ENCODE measurements around the gene FRMD1.

The FRMD1 gene

GRCh38 chr6:168021581-168021980 lies 57.4 kb downstream of the FRMD1 start:
- no peak for DNase-seq

GRCh38 chr6:168020242-168020641 lies 58.8 kb downstream of the FRMD1 start:
- DNase-seq: no peak

DNA sequence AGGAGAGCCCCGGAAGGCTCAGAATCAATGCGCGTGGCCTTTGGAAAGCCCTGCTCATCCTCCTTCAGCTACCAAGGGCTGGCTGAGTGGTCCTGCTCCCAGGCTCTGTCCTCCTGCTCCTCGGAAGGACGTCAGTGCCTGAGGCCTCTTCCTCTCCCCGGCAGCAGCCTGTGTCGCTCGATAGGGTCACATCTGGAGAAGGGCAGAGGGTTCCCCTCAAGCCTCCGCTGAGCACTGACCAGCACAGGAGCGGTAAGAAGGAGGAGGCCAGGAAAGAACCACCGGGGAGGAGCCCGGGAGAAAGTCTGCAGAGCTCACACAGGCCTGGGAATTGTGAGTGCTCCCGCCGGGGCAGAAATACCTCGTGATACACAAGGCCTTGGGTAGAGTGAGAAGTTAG lies 60.3 kb downstream of the FRMD1 start:
- no peak for DNase-seq

GRCh38 chr6:168017629-168018028 lies 61.4 kb downstream of the FRMD1 start:
- DNase-seq: no peak

DNA sequence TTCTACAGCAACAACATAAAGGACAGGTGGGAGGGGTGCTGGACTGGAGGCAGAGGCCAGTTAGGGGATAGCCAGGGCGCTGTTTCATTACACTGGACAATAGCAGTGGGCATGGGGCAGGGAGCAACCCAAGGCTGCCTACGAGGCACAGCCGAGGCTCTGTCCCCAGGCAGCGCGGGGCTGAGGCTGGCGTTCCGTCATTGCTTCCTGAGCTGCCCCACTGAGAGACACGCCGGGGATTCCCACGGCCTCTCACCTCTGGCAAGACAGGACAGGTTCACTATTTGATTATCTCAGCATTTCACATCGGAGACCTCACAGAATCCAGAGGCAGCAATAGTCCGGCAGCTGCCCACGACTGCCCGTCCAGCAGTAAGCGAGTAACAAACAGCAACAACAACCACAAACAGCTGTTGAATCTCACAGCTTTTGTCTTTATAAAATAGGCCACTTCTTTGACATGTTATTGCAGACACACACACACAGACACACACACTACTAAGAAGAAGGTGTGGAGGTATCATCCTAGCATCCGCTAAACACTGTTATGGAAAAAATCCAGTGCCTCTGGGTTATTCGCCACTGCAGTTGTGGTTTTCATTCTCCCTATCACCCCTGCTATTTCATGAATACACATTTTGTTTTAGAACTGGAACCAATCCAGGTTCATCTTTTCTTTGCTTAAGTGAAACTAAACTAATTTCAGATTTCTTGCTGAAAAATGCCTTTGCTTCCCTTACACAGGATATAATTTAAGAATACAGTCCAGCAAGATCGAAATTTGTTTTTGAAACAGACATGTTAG lies 62.1 kb downstream of the FRMD1 start:
- no peak for DNase-seq

GRCh38 chr6:168016176-168016620 lies 62.8 kb downstream of the FRMD1 start:
- DNase-seq: no peak

GRCh38 chr6:168015482-168016175 lies 63.4 kb downstream of the FRMD1 start:
- DNase-seq: no peak

- DNase-seq: no peak
Observed at GRCh38 chr6:168015009-168015408, 64.0 kb downstream of the FRMD1 start.

DNA sequence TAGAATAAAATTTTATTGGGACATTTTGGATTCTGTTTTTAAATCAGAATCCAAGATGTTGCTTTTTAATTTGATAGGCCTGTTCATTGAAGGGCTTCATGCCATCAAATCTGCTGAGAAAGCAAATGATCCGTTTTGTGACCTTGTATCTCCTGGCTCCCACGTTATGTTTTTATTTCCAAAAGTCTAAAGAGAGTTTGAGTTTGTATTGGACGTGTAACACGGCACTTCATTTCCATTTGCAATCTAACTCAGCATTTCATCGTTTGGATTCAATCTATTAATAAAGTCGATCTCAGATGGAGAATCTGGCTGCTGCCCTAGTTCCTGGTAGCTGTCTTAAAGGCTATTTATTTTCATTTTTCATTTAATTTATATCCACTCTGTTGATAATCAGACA lies 64.6 kb downstream of the FRMD1 start:
- no peak for DNase-seq

DNA sequence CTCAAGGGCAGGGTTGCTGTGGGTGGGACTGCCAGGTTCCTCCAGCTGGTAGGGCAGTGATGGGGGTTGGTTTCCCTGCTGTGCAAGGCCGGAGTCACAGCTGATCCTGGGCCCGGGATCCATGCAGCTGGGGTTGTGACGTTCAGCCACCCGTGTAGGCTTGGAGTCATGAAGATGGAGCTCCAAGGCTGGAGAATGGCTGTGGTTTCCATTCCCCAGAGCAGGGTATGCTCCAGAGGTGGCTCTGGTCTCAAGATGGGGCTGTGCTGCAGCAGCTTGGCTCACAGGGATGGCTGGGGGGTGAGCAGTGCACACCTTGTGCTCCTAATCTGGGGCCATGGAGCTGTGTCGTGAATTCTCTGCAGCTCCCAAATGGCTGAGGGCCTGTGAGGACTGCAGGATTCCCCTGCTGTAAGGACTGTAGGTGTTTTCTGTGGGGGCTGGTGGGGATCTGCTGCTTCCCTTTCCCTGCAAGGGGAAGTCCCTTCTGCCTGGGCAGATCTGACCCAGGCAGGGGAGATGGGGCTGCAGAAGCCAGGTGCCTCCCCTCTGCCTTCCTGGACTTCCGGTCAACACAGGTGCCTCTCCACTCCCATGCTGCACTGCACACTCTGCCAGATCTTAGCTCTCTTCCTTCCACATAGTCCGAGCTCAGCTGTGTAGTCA lies 65.6 kb downstream of the FRMD1 start:
- DNase-seq: no peak

- no peak for DNase-seq
Observed at GRCh38 chr6:168012431-168013249, 66.4 kb downstream of the FRMD1 start.

DNA sequence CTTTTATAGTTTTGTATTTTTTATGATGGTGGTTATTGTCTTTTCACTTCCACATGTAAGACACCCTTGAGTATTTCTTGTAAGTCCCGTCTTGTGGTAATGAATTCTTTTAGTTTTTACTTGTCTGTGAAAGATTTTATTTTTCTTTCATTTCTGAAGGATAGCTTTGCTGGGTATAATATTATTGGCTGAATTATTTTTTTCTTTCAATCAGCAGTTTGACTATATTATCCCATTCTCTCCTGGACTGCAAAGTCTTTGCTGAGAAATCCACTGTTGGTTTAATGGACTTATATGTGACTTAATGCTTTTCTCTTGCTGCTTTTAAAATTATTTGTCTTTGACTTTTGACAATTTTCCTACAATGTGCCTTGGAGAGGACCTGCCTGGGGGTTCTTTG lies 67.7 kb downstream of the FRMD1 start:
- no peak for DNase-seq

DNA sequence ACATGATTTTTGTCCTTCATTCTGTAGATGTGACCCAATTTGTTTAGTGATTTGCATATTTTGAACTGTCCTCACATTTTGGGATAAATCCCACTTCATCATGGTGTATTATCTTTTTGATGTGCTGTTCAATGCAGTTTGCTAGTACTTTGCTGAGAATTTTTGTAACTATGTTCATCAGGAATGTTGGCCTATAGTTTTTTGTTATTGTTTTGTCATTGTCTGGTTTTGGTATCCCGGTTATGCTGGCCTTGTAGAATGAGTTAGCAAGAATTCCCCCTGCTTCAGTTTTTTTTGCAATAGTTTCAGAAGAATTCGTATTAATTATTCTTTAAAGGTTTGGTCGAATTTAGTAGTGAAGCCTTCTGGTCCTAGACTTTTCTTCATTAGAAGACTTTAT lies 69.7 kb downstream of the FRMD1 start:
- no peak for DNase-seq

DNA sequence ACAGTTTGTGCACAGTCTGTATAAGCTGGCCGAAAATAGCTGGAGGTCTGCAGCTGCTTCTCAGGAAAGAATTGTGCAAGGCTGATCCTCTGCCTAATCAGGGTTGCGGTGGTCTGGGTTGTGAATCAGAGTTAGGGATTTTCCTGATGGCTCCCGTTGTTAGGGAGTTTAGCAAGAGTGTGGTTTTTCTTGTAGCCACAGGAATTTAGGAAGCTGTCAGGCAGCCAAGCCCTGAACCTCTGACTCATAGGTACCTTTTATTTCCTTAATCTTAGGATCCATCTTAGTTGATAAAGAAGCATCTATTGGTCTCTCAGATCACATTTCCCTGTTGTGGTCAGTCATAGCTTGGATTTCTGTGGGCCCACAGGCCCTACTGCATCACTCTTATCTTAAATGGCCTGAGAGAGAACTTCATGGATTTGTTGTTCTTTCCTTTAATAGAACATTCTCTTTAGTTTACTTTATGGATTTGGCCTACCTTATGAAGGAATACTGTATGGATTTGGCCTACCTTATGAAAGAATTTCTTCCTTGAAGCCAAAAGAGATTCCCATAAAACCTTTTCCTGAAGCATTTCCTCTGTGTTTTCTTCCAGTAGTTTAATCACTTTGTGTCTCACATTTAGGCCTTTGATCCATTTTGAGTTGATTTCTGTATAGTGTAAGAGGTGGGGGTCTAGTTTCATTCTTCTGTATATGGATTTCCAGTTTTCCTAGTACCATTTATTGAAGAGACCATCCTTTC lies 71.2 kb downstream of the FRMD1 start:
- no peak for DNase-seq

- no peak for DNase-seq
Observed at GRCh38 chr6:168005796-168006195, 73.2 kb downstream of the FRMD1 start.

- DNase-seq: no peak
Observed at GRCh38 chr6:168004945-168005344, 74.1 kb downstream of the FRMD1 start.

- DNase-seq: no peak
Observed at GRCh38 chr6:168004023-168004422, 75.0 kb downstream of the FRMD1 start.

Measured in NCI-H2171 (cell line).